ENCODE measurements around the gene DSCAML1.

The DSCAML1 gene

GRCh38 chr11:117633976-117634755 lies 162.8 kb downstream of the DSCAML1 start:
- DNase-seq = no peak

- no peak for DNase-seq
Measured at GRCh38 chr11:117633186-117633754, 163.7 kb downstream of the DSCAML1 start.

GRCh38 chr11:117632306-117632705 lies 164.7 kb downstream of the DSCAML1 start:
- no peak for DNase-seq

- no peak for DNase-seq
Measured at GRCh38 chr11:117631336-117632140, 165.5 kb downstream of the DSCAML1 start.

GRCh38 chr11:117629891-117630538 lies 167.0 kb downstream of the DSCAML1 start:
- no peak for DNase-seq

- DNase-seq = no peak
Measured at GRCh38 chr11:117629146-117629545, 167.9 kb downstream of the DSCAML1 start.

- no peak for DNase-seq
Measured at GRCh38 chr11:117627259-117627658, 169.8 kb downstream of the DSCAML1 start.

- DNase-seq = no peak
Measured at GRCh38 chr11:117626576-117626975, 170.4 kb downstream of the DSCAML1 start.

GRCh38 chr11:117625237-117625636 lies 171.8 kb downstream of the DSCAML1 start:
- no peak for DNase-seq

GRCh38 chr11:117623831-117624271 lies 173.2 kb downstream of the DSCAML1 start:
- DNase-seq = no peak

GRCh38 chr11:117621226-117621625 lies 175.8 kb downstream of the DSCAML1 start:
- peak; percentile 22 for DNase-seq

- DNase-seq = no peak
Measured at GRCh38 chr11:117620659-117621058, 176.4 kb downstream of the DSCAML1 start.

- no peak for DNase-seq
Measured at GRCh38 chr11:117620086-117620485, 176.9 kb downstream of the DSCAML1 start.

GRCh38 chr11:117619661-117620060 lies 177.4 kb downstream of the DSCAML1 start:
- DNase-seq = no peak

GRCh38 chr11:117618982-117619355 lies 178.0 kb downstream of the DSCAML1 start:
- no peak for DNase-seq

- no peak for DNase-seq
Measured at GRCh38 chr11:117618302-117618981, 178.6 kb downstream of the DSCAML1 start.

GRCh38 chr11:117616979-117617378 lies 180.0 kb downstream of the DSCAML1 start:
- no peak for DNase-seq

GRCh38 chr11:117614728-117615127 lies 182.3 kb downstream of the DSCAML1 start:
- DNase-seq = no peak

GRCh38 chr11:117613521-117613920 lies 183.5 kb downstream of the DSCAML1 start:
- no peak for DNase-seq

GRCh38 chr11:117612177-117612576 lies 184.8 kb downstream of the DSCAML1 start:
- DNase-seq = no peak

GRCh38 chr11:117610901-117611300 lies 186.1 kb downstream of the DSCAML1 start:
- DNase-seq = no peak

GRCh38 chr11:117610045-117610444 lies 187.0 kb downstream of the DSCAML1 start:
- peak; percentile 32 for DNase-seq

GRCh38 chr11:117607449-117607848 lies 189.6 kb downstream of the DSCAML1 start:
- DNase-seq = no peak

Measured in activated CD4-positive, alpha-beta T cell treated with anti-CD3 and anti-CD28 coated beads for 48 hours (primary cell).